Jurkat, Clone E6-1 (cell line): ENCODE results near the gene CFAP52. TPM values are rescaled to one million over a fixed set of nuclear protein-coding genes. Genes with fewer than 3 reads are reported as not detected.
"Not testable (repeated sequence)": the region's sequence is repeated elsewhere in the genome, so short reads cannot be mapped to it uniquely, and the experiment has no call there.

Experiments used
- DNase-seq: peaks from one replicate; pipeline ENCODE4 v3.0.0-alpha.2; 2011; ENCODE audit warnings: low read depth, low spot score
- H3K4me3 ChIP-seq: 2 replicates; pipeline ENCODE4 v1.5.1; 2011; ENCODE audit warnings: mild to moderate bottlenecking, low read length, control low read depth, moderate library complexity
- polyA plus RNA-seq: library from polyadenylated mRNA; unstranded; fragments of >200 nt; gene quantifications from one replicate; pipeline ENCODE4 v1.2.1, GENCODE V29; 2012; ENCODE audit warnings: missing spikeins; ENCODE audit not compliant: insufficient read length, insufficient read depth

The CFAP52 gene
- not detected for polyA plus RNA-seq

GRCh38 chr17:9576521-9577372, at the start of gene CFAP52:
TSS of gene CFAP52 (plus strand) at chr17:9576642. CDS start at chr17:9576696, 54 bp downstream.
- peak; percentile 63 for DNase-seq
- peak within 1 kb of the TSS; percentile 90 for H3K4me3 ChIP-seq

- no peak for DNase-seq
- H3K4me3 ChIP-seq, result no peak overlapping the region
These were observed 48.7 kb upstream of the CFAP52 start for GRCh38 chr17:9527788-9528187.

- H3K4me3 ChIP-seq, result no peak overlapping the region
- DNase-seq, result peak; percentile 20
These were observed 47.3 kb upstream of the CFAP52 start for GRCh38 chr17:9529033-9529700.

DNA sequence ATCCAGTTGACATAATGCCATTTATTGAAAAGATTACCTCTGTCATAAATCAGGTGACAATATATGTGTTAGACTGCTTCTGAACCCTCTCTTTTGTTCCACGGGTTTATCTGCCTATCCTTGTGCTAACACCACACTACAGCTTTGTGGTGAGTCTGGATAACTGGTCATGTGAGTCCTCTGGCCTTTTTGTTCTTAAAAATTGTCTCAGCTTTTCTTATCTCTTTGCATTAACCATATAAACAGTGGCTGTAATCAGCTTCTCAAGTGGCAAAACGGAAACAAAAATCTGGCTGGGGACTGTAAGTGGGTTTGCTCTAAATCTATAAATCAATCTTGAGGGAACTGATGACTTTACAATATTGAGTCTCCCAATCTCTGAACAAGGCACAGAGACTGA, 45.4 kb upstream of the CFAP52 start:
- DNase-seq, result no peak
- H3K4me3 ChIP-seq, result no peak overlapping the region

DNA sequence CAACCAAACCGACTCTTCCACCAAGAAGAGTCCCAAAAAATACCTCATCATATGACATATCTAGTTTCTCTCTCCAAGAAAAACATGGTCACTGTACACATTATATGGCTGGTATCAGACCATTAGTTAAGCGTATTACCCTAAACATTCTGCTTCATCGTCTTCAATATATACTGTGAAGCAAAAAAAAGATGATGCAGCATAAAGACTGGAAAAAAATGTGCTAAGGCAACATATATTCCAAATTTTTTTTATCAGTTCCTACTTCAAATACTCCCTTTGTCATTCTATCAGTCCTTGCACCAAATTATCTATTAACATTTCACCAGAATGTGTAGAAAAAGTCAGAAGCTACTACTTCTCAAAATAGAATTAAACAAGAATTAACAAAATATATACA, 43.7 kb upstream of the CFAP52 start:
- no peak overlapping the region for H3K4me3 ChIP-seq

DNA sequence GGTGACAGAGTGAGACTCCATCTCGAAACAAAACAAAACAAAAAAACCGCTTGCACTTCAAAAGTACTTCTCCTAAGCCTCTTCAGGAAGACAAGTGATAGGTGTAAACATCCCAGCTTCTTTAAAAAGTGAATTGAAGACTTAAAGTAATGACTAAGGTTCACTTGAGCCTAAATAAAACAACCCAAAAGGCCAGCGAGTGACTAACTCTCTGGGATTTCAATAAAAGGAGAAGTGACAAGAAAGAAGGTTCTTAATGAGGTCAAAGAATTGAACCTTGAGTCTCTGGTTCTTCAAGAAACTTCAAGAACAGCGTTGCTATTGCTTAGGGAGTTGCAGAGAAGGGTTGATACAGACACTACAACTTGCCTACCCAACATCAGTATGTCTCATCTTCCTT, 43.0 kb upstream of the CFAP52 start:
- DNase-seq, result no peak
- no peak overlapping the region for H3K4me3 ChIP-seq

More for the DNA sequence above, 43.7 kb upstream of the CFAP52 start:
- no peak for DNase-seq

- no peak overlapping the region for H3K4me3 ChIP-seq
- no peak for DNase-seq
These were observed 40.4 kb upstream of the CFAP52 start for GRCh38 chr17:9536061-9536460.

DNA sequence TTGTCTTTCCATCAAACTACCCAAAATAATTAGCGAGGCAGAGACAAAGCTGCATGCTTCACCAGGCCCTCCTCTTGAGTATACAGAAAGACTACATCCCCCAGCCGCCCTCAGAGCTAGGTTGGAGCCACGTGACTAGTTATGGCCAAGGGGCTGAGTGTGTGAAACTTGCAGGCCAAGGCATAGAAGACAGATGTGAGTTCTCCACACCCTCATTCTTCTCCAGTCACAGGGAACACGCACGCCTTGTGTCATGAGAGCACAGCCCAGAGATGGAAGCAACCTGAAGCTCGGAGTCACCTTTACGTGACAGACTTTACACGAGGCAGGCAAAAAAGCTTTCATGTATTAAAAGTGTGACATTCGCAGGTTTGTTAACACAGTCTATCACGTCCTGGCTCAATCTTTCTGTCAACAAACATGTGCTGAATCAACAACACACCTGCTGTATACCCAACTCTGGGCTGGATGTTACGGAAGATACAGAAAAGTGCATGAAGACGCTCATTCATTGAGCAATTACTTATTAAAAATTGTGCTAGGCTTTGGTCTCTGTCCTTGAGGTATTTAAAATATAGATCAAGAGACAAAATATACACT, 39.2 kb upstream of the CFAP52 start:
- no peak overlapping the region for H3K4me3 ChIP-seq
- no peak for DNase-seq

GRCh38 chr17:9538626-9539025, 37.8 kb upstream of the CFAP52 start:
- H3K4me3 ChIP-seq, result no peak overlapping the region
- DNase-seq, result no peak

DNA sequence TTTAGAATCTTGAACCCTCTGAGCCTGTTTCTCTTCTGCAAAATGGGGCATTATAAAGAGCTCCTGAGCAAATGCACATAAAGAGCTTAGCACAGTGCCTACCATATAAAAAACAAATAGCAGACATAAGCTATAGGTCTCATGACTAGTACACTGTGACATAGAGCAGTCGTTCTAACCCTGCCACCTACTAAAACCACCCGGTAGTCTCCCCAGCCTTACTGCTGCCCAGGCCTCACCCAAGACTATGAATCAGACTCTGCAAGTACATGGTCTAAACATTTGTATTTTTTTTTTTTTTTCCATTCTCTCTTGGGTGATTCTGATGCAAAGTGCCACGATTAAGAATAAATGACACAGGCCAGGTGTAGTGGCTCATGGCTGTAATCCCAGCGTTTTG, 34.7 kb upstream of the CFAP52 start:
- no peak for DNase-seq

GRCh38 chr17:9544221-9544620, 32.2 kb upstream of the CFAP52 start:
- no peak overlapping the region for H3K4me3 ChIP-seq
- DNase-seq, result no peak

More for the DNA sequence above, 34.7 kb upstream of the CFAP52 start:
- no peak overlapping the region for H3K4me3 ChIP-seq

- no peak for DNase-seq
These were observed 27.2 kb upstream of the CFAP52 start for GRCh38 chr17:9549215-9549614.

GRCh38 chr17:9553181-9553580, 23.3 kb upstream of the CFAP52 start:
- DNase-seq, result no peak
- no peak overlapping the region for H3K4me3 ChIP-seq

More at GRCh38 chr17:9549215-9549614, 27.2 kb upstream of the CFAP52 start:
- no peak overlapping the region for H3K4me3 ChIP-seq

- no peak overlapping the region for H3K4me3 ChIP-seq
- DNase-seq, result no peak
These were observed 22.8 kb upstream of the CFAP52 start for GRCh38 chr17:9553596-9553995.

- H3K4me3 ChIP-seq, result not testable (repeated sequence)
- peak; percentile 57 for DNase-seq
These were observed 21.7 kb upstream of the CFAP52 start for GRCh38 chr17:9554715-9555114.

- H3K4me3 ChIP-seq, result no peak overlapping the region
- no peak for DNase-seq
These were observed 19.2 kb upstream of the CFAP52 start for GRCh38 chr17:9557161-9557755.

- H3K4me3 ChIP-seq, result no peak overlapping the region
- no peak for DNase-seq
These were observed 18.6 kb upstream of the CFAP52 start for GRCh38 chr17:9557857-9558256.

DNA sequence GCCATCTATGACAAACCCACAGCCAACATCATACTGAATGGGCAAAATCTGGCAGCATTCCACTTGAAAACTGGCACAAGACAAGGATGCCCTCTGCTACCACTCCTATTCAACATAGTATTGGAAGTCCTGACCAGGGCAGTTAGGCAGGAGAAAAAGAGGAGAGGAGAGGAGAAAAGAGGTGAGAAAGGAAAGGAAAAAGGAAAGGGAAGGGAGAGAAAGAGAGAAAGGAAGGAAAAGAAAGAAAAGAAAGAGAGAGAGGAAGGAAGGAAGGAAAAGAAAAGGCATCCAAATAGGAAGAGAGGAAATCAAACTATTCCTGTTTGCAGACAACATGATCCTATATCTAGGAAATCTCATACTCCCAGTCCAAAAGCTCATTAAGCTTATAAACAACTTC, 12.3 kb upstream of the CFAP52 start:
- H3K4me3 ChIP-seq, result no peak overlapping the region
- no peak for DNase-seq

DNA sequence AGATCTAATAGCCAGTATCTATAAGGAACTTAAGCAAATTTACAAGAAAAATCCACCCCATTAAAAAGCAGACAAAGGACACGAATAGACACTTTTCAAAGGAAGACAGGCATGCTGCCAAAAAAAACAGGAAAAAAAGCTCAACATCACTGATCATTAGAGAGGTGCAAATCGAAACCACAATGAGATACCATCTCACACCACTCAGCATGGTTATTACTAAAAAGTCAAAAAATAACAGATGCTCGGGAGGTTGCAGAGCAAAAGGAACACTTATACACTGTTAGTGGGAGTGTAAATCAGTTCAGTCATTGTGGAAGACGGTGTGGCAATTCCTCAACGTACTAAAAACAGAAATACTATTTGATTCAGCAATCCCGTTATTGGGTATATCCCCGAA, 10.4 kb upstream of the CFAP52 start:
- no peak overlapping the region for H3K4me3 ChIP-seq
- peak; percentile 16 for DNase-seq

- not testable (repeated sequence) for H3K4me3 ChIP-seq, DNase-seq
These were observed 9.7 kb upstream of the CFAP52 start for GRCh38 chr17:9566739-9567138.
